PC-3 (cell line): ENCODE results near the gene ZDHHC8. TPM values are rescaled to one million over a fixed set of nuclear protein-coding genes. Genes with fewer than 3 reads are reported as not detected.

Source experiments
- ATAC-seq: fragments of 200-7000 bp; cut with Tn5 transposase; 2 replicates; pipeline ENCODE4 v1.9.1; 2020; ENCODE audit warnings: mild to moderate bottlenecking, moderate library complexity
- BruUV-seq: library from RNA; stranded (reverse); fragments of 400-500 nt; replicated peaks from 2 replicates; lab custom pipeline; 2021; lab: Mats Ljungman, UMichigan
- CTCF ChIA-PET: fragments of 300-600 bp; sonication (Branson Sonifier 250); formaldehyde crosslinking; loops from one replicate; lab custom pipeline; 2022; ENCODE audit warnings: antibody characterized with exemption; lab: Charles Lee
- POLR2A ChIA-PET: fragments of 300-600 bp; sonication (Branson Sonifier 250); formaldehyde crosslinking; loops from one replicate; lab custom pipeline; 2022; ENCODE audit warnings: antibody characterized with exemption; ENCODE audit not compliant: unreplicated experiment; lab: Charles Lee
- DNase-seq: peaks from one replicate; pipeline ENCODE4 v3.0.0-alpha.2; 2015
- H2AFZ ChIP-seq: fragments of 300-600 bp; sonication (generic); 2 replicates; pipeline ENCODE4 v1.6.0; 2016; ENCODE audit warnings: antibody characterized with exemption, low read length
- H3F3A ChIP-seq: fragments of 300-600 bp; sonication (generic); one replicate; pipeline ENCODE4 v1.6.0; 2017; ENCODE audit warnings: antibody characterized with exemption, low read length, control low read depth, mild to moderate bottlenecking; ENCODE audit not compliant: unreplicated experiment
- H3K27ac ChIP-seq: fragments of 300-600 bp; sonication (generic); 2 replicates; pipeline ENCODE4 v1.5.1; 2016; ENCODE audit warnings: mild to moderate bottlenecking, low read length
- H3K27me3 ChIP-seq: fragments of 300-600 bp; sonication (generic); 2 replicates; pipeline ENCODE4 v1.6.1; 2016; ENCODE audit warnings: low read length, mixed read lengths
- H3K36me3 ChIP-seq: fragments of 300-600 bp; sonication (generic); 2 replicates; pipeline ENCODE4 v1.6.1; 2016; ENCODE audit warnings: low read depth, mixed run types, low read length, mixed read lengths
- H3K4me1 ChIP-seq: fragments of 300-600 bp; sonication (generic); 2 replicates; pipeline ENCODE4 v1.5.1; 2016; ENCODE audit warnings: low read length; ENCODE audit not compliant: insufficient read depth
- H3K4me2 ChIP-seq: fragments of 300-600 bp; sonication (generic); 2 replicates; pipeline ENCODE4 v1.6.0; 2016; ENCODE audit warnings: low read length
- H3K4me3 ChIP-seq: fragments of 300-600 bp; sonication (generic); 2 replicates; pipeline ENCODE4 v1.5.1; 2016; ENCODE audit warnings: mild to moderate bottlenecking, low read length, mixed read lengths
- H3K79me2 ChIP-seq: fragments of 300-600 bp; sonication (generic); 2 replicates; pipeline ENCODE4 v1.6.1; 2017; ENCODE audit warnings: low read length, mixed read lengths
- H3K9ac ChIP-seq: fragments of 300-600 bp; sonication (generic); 2 replicates; pipeline ENCODE4 v1.6.0; 2016; ENCODE audit warnings: mild to moderate bottlenecking, low read length
- H3K9me2 ChIP-seq: fragments of 300-600 bp; sonication (generic); replicated peaks from 2 replicates; pipeline ENCODE4 v1.6.1; 2016; ENCODE audit warnings: mixed run types, low read length, mixed read lengths
- H3K9me3 ChIP-seq: fragments of 300-600 bp; sonication (generic); 2 replicates; pipeline ENCODE4 v1.6.1; 2016; ENCODE audit warnings: low read length, mixed read lengths
- H4K20me1 ChIP-seq: fragments of 300-600 bp; sonication (generic); 2 replicates; pipeline ENCODE4 v1.6.1; 2016; ENCODE audit warnings: low read length, mixed read lengths
- EZH2 ChIP-seq: fragments of 300-600 bp; sonication (generic); IDR thresholded peaks from one replicate; pipeline ENCODE4 v1.6.1; 2017; ENCODE audit warnings: antibody characterized with exemption, mild to moderate bottlenecking, low read length; ENCODE audit not compliant: unreplicated experiment
- EZH2phosphoT487 ChIP-seq: fragments of 300-600 bp; sonication (generic); IDR thresholded peaks from 2 replicates; pipeline ENCODE4 v1.6.1; 2018; ENCODE audit warnings: mild to moderate bottlenecking, antibody characterized with exemption, low read length, borderline replicate concordance
- intact Hi-C: fragments of 100-400 bp; cut with micrococcal nuclease; formaldehyde crosslinking; loops from 2 replicates; pipeline ENCODE4 v1.9.0; 2023
- total RNA-seq: library from RNA; depleted of rRNA; stranded (reverse); fragments of >200 nt; gene quantifications from 2 replicates; pipeline ENCODE4 v1.2.3, GENCODE V29; 2014
- TF ChIP-seq, protein P1 (sequence below): fragments of 300-600 bp; sonication (generic); conservative IDR thresholded peaks from 2 replicates; pipeline ENCODE4 v1.5.1; 2017; ENCODE audit warnings: antibody characterized with exemption, low read depth, mild to moderate bottlenecking, low read length

The ZDHHC8 gene
- total RNA-seq, 1 experiment from 2014 or later: 24.6 TPM

GRCh38 chr22:20193761-20194494, 62.3 kb downstream of the ZDHHC8 start:
- Histone ChIP-seq H4K20me1 (no peaks in the 10 kb centered on the region), H3K4me1 (no peaks in the 10 kb centered on the region; the same call in 1 of the 2 replicates), H3K27me3 (0 out of 2 replicates have a peak, but pooled peaks cover 8% of the 10 kb centered on the region), H3K36me3 (no peaks in the 10 kb centered on the region), H3K9me3 (no peaks in the 10 kb centered on the region), H3K4me3 (no peak overlapping the region), H3K9me2 (no peaks in the 10 kb centered on the region), H3K79me2 (no peaks in the 10 kb centered on the region), H3K27ac (no peak overlapping the region), H3K4me2 (no peak overlapping the region), H2AFZ (no peak overlapping the region), H3F3A (no peaks in the 10 kb centered on the region), H3K9ac (no peak overlapping the region)
- ChIA-PET CTCF (interaction anchor here (0.6 kb wide), 1 partner anchor 34 kb away, joined by 3 read pairs; no protein-coding TSS in a partner anchor), POLR2A (no interaction called here)
- BruUV-seq: no TSS peak
- intact Hi-C loops: no loop called here
- TF ChIP-seq, protein P1, sequence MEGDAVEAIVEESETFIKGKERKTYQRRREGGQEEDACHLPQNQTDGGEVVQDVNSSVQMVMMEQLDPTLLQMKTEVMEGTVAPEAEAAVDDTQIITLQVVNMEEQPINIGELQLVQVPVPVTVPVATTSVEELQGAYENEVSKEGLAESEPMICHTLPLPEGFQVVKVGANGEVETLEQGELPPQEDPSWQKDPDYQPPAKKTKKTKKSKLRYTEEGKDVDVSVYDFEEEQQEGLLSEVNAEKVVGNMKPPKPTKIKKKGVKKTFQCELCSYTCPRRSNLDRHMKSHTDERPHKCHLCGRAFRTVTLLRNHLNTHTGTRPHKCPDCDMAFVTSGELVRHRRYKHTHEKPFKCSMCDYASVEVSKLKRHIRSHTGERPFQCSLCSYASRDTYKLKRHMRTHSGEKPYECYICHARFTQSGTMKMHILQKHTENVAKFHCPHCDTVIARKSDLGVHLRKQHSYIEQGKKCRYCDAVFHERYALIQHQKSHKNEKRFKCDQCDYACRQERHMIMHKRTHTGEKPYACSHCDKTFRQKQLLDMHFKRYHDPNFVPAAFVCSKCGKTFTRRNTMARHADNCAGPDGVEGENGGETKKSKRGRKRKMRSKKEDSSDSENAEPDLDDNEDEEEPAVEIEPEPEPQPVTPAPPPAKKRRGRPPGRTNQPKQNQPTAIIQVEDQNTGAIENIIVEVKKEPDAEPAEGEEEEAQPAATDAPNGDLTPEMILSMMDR: no peak
- TF ChIP-seq EZH2: no peak
- no peak for TF ChIP-seq EZH2phosphoT487
- ATAC-seq (no peak), DNase-seq (no peak)

DNA sequence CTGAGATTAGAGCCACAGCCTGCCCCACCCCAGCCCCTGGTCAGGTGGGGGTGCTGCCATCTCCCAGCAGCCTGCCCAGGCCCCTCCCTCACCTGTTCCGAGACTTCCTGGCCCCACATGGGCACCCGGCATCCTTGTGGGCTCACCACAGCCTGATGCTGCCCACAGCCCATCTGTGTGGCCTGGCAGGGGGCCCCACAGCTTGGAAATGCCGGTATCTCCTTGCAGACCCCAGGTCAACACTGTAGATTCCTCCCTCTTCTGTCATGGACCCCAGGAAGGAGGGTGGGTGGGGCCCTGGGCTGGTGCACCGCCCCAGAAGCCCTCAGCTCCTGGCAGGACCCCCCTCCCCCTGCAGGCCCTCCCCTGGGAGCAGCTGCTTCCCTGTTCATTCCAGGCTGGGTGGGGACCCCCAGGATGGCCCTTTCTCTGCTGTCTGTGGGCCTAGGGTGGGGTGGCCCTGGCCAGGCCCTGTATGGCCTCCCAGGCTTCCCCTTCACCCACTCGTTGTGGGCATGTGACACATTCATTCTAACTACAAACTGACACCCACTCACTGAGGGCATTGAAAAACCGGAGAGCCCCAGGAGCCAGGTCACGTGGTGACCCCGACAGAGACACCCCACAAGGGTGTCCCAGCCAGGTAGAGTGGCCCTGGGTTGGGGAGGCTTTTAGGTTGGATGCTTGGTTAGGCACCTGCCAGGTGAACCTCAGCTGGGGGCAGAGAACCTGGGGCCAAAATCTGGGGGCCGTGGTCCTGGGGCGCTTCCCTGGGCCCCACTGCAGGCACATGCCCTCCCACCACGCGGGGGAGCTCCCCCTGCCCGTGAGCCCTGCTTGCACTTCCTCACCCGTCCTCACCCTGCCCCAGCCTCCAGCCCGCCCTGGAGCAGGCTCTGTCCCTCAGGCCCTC, 63.3 kb downstream of the ZDHHC8 start:
- Histone ChIP-seq H3K9me3 (no peaks in the 10 kb centered on the region), H3F3A (no peaks in the 10 kb centered on the region), H3K27me3 (peaks cover 12% of the 10 kb centered on the region; the same call in 1 of the 2 replicates), H3K9ac (no peak overlapping the region), H3K36me3 (no peaks in the 10 kb centered on the region), H4K20me1 (no peaks in the 10 kb centered on the region), H3K4me3 (no peak overlapping the region), H3K79me2 (no peaks in the 10 kb centered on the region), H2AFZ (no peak overlapping the region), H3K9me2 (no peaks in the 10 kb centered on the region), H3K4me1 (no peaks in the 10 kb centered on the region; the same call in 1 of the 2 replicates), H3K4me2 (no peak overlapping the region), H3K27ac (no peak overlapping the region)
- intact Hi-C loops: no loop called here
- ChIA-PET CTCF (interaction anchor here (0.6 kb wide), 1 partner anchor 35 kb away, joined by 3 read pairs; no protein-coding TSS in a partner anchor), POLR2A (no interaction called here)
- ATAC-seq (no peak), DNase-seq (no peak)
- no peak for TF ChIP-seq EZH2phosphoT487
- TF ChIP-seq, protein P1: no peak
- no peak for TF ChIP-seq EZH2
- BruUV-seq: no TSS peak
